ENCODE measurements around the gene PUM2.
"Not testable (repeated sequence)": the region's sequence is repeated elsewhere in the genome, so short reads cannot be mapped to it uniquely, and the experiment has no call there.

Gene PUM2, protein sequence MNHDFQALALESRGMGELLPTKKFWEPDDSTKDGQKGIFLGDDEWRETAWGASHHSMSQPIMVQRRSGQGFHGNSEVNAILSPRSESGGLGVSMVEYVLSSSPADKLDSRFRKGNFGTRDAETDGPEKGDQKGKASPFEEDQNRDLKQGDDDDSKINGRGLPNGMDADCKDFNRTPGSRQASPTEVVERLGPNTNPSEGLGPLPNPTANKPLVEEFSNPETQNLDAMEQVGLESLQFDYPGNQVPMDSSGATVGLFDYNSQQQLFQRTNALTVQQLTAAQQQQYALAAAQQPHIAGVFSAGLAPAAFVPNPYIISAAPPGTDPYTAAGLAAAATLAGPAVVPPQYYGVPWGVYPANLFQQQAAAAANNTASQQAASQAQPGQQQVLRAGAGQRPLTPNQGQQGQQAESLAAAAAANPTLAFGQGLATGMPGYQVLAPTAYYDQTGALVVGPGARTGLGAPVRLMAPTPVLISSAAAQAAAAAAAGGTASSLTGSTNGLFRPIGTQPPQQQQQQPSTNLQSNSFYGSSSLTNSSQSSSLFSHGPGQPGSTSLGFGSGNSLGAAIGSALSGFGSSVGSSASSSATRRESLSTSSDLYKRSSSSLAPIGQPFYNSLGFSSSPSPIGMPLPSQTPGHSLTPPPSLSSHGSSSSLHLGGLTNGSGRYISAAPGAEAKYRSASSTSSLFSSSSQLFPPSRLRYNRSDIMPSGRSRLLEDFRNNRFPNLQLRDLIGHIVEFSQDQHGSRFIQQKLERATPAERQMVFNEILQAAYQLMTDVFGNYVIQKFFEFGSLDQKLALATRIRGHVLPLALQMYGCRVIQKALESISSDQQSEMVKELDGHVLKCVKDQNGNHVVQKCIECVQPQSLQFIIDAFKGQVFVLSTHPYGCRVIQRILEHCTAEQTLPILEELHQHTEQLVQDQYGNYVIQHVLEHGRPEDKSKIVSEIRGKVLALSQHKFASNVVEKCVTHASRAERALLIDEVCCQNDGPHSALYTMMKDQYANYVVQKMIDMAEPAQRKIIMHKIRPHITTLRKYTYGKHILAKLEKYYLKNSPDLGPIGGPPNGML

DNA sequence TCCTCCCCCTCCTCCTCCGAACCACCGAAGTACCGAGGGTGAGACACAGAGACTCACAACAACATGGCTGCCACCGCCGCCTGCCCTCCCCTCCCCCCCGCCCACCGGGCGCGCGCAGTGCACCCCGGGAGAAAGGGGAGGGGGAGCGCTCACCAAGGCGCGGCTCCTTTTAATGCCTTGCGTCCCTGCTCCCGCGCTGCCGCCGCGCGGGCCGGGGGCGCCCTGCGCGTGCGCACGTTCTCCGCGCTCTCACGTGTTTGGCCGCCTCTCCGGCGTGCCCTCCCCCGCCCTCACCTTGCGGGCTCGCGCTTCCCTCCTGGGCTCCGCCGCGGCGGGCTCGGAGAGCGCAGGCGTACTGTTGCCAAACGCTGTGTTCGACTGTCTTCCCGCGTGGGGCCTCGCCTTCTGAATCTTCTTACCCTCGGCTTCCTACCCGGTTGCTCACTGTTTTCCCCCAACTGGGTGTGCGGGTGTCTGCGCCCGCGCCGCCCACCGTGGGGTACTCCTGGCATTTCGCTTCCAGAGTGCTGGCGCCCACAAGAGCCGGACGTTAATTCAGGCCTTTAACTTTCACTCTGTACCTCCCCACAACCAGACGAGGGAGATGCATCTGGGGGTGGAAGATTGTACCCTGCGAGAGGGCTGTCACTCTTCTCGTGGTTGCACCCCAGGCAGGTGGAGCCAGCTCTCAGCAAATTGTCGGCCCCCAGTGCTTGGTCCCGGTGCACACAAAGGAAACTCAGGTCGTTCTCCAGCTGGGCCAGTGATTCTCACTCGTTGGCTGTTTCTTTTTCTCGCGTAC lies at the start of gene PUM2:
Gene PUM2 (minus strand): TSS at position 92 of the 802 bp plus-strand sequence. CDS start 23,484 bp downstream, outside the sequence.
- peak; percentile 91 for DNase-seq (ENCODE audit: low read depth, low spot score)

DNA sequence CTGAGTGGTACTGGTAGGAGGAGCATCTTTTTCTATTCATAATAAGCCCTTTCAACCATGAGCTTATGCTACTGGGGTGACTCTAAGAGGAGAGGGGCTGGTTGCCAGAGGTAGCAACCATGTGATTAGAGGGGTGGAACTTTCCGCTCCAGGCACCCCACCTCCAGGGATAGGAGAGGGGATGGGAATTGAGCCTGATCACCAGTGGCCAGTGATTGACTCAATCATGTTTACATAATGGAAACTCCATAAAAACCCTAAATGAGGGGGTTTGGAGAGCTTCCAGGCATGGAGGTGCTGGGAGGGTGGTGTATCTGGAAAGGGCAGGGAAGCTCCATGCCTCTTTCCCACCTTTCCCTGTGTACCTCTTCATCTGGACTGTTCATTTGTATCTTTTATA lies 49.7 kb upstream of the PUM2 start:
- no peak for DNase-seq (ENCODE audit: low read depth, low spot score)

DNA sequence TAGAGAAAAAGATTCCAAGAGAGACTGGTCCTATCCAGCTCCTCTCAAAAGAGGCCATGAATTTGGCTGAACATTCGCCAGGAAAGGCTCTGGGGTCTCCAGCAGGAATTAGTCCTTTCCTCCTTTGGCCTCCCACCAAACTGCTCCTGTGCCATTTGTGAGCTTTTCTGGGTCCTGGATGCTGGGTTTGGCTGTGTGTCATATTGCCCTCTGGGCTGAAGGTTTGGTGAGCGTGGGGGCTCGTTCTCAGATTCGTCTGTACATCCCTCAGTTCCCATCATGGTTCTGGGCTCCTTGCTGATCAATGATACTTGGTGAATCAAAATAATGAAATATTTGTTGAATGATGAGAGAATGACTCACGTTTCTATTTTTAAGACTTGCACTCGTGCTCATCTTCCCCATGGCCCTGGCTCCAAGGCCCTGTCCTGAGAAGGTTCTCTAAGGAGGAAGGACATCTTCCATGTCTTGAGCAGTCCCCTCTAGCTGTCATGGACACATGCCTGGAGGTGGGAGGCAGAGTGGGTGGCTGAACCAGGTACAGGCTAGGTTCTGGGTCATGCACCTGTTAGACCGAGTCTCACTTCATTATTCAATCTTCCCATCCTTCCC lies 48.4 kb upstream of the PUM2 start:
- DNase-seq (ENCODE audit: low read depth, low spot score) = no peak

DNA sequence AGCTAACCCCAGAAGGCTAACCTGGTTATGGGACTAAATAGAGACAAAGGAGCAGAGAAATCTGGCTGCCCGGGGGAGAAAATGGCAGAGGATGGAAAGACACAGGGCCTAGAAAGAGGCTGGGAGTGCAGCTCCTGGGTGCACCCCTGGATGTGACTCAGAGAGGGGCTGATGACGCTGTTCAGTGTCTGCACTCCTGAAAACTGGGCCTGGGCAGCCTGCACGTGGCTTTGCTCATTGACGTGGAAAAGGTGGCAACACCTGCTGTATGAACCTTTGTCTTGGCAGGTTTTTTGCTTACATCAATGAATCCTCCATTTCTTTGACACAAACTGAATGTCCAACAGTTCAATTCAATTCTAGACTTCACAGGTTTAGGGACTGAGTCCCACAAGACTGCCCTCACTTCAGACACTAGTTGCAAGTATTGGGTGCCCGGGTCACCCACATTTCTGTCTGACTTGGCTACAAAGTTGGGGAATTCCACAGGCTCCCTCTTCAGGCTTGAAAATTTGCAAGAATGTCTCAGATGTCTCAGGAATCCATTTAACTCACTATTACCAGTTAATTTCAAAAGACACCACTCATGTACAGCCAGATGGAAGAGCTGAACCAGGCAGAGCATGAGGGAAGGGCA lies 47.3 kb upstream of the PUM2 start:
- no peak for DNase-seq (ENCODE audit: low read depth, low spot score)

DNA sequence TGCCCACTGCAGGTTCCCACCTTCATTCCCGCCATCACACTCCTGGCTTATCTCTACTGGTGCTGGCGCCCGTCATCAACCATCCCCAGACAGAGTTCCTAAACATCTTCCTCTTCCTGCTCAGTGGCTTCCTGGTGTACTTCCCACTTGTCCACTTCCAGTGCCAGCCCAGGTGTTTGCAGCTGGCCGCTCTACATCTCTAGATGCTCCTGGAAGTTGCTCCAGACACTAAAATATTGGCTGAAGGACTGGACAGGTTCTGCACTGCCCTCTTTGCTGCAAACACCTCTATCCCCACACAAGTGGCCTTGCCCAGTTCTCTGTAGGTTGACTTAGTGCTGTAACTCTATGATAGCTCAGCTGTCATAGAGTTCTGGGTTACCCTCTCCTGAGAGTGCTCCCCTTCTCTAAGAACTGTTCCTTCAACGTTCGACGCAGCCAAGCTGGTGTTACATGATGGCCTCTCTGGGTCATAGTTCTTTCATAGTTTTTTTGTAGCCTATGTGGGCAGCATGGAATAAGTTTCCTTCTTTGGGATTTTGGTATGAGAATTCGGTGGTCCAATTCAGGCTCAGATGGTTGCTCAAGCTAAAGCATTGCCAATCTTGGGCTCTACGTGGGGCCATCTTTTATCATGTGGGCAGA lies 45.8 kb upstream of the PUM2 start:
- no peak for DNase-seq (ENCODE audit: low read depth, low spot score)

DNA sequence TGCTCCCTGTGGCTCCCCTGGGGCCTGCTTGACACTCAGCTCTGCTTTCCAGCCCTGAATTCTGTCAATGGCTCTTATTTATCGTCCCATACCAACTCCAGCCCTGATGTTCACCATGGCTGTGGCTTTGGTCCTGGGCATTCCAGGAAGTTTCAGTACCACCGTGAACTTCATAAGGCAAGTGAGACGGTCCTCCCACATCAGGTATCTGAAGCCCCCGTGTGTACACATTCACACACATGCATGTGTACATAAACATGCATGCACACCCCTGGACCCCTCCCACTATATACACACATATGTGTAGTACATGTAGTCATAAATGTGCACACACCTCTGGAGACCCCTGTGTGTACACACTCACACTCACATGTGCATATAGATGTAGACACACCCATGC lies 43.3 kb upstream of the PUM2 start:
- no peak for DNase-seq (ENCODE audit: low read depth, low spot score)

DNA sequence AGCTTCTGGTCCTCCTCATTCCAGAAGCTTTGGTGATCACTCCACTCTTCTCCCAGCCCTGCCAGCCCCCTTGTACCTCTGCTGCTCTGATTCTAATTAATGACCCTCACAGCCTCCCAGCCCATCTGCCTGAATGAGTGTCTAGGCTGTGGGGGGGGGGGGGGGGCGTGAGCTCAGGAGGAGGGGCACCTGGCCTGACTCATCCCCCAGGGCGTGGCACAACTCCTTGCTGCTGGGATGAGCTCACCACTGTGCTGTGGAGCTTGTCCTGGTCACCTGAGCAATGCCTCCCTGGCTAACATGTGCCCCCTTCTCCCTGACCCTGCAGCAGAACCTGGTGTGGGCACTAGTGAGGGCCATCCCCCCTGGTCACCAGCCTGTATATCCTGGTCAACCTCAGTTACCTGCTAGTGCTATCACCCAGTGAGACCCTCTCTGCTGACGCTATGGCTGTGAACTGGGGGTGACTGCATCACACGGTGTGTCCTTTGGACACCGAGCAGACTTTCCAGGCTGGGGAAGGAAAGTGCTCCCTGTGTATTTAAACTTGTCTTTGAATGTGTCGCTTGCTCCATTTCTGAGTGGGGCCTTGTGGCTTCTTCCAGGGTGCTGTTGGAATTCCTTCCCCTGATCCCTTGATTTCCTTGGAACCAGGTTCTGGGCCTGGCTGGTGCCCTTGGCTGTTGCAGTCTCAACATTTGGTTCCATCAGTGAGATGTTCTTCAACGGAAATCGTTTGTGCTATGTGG lies 41.5 kb upstream of the PUM2 start:
- DNase-seq (ENCODE audit: low read depth, low spot score) = no peak

DNA sequence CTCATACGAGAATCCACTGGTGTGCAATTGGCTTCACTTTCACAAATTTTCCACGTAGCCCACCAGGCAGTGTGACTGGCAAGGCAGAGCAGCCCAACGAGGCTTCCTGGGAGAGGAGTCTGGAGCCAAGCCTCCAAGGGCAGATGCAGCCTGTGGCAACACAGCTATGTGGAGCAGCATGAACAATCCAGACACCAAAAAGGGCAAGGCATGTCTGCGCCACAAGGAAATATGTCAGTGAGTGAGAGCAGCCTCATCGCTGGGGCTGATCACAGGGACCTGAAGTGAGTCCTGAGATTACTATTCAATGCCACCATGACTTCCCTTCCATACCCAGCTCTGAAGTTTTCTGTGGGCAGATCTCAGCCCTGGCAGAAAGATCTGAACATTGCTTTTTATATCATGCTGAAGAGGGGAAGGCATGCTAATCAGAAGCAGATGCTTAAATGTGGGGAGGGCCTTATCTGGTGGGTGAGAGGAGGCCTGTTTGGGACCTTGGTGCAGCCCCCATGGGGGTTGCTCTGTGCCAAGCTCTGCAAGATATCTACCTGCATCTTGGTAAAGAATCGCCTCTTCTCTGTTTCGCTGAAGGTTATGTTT lies 40.0 kb upstream of the PUM2 start:
- DNase-seq (ENCODE audit: low read depth, low spot score) = no peak

DNA sequence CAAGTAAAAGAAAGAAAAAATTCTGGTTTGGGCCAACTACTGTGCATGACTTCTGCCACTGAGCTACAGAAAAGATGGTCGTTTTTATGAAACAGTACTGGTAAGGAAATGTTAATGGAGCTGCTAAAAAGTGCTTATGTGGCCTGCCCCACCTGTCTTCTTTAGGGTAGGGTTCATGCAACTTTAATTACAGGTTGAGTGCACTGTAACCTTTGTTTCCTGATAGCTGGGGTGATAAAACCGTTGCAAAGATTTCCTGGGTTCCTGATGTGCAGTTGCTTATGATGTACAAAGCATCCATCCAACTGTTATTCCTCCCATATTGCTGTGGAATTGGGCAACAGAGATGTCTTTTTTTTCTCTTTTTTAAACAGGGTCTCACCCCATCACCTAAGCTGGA lies 34.3 kb upstream of the PUM2 start:
- DNase-seq (ENCODE audit: low read depth, low spot score) = no peak

DNA sequence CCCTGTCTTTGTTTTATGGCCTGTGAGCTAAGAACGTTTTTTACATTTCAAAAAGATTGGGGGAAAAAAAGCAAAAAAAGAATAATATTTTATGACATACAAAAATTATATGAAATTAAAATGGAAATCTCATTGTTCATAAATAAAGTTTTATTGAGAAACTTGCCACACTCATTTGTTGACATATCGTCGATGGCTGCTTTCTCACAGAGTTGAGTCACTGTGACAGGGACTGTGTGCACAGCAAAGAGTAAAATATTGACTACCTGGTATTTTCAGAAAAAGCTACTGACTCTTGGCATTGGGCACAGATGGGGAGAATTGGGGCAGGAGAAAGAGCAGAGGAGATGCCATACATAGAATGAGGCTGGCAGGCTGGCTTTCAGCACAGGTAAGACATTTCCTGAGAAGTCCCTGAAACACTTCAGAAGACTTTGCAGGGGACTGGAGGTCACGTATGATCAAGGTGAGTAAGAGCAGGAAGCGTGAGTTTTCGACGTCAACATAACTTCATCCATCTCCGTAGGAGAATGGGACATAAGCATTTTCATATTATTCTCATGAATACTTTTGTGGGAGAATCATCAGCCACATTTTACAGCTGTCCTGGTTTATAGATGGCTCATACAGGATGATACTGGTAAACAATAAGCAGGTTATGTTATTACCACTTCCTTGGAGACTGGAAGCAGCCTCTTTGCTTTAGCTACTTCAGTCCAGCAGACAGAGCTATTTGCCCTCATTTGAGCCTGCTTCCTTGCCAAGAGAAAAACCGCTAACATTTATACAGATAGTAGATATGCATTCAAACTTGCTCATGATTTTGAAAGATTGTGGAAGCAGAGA lies 32.5 kb upstream of the PUM2 start:
- no peak for DNase-seq (ENCODE audit: low read depth, low spot score)

DNA sequence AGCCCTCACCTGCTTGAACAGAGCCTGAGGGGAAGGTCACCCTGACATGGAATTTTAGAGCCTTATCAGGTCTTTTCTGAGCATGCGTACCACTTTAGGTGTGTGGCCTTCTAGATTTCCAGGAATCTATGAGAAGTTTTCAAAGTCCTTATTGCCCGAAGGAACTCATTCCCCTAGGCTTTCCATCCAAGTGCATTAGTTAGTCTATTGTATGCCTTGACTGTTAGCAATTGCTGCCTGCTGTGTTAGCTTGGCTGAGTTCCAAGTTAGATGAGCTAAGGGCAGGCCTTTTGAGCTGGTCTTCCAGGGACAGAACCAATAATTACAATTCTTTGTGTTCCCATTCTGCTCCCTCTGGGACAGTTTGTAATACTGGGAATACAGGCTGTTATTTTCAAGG lies 30.8 kb upstream of the PUM2 start:
- DNase-seq (ENCODE audit: low read depth, low spot score) = peak; percentile 65

DNA sequence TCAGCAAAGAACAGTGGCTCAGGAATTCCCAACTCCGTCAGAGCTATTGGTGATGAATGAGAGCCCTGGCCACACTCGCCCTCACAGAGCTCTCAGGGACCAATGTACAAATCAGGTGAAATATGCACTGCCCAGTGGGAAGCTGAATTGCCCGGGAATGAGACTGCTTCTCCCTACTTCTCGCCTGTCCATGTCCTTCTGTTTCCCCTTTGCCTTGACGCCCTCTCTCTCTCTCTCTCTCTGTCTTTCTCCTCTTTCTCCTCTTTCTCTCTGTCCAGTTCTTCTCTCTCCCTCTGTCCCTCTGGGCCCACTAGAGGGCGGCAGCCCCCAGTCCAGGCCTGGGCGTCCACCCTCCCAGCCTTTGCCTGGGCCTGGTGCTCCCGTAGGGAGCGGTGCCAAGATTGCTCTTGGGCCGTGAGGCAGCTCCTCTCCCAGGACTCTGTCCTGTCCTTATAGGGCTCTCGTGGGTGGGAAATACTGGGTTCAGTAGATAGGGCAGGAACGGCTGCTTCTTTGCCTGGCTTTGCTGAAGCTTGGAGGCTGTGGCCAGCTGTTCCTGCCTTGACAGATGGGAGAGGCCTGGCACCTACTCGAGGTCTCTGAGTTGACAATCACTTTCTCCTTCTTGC lies 28.4 kb upstream of the PUM2 start:
- DNase-seq (ENCODE audit: low read depth, low spot score) = peak; percentile 27

DNA sequence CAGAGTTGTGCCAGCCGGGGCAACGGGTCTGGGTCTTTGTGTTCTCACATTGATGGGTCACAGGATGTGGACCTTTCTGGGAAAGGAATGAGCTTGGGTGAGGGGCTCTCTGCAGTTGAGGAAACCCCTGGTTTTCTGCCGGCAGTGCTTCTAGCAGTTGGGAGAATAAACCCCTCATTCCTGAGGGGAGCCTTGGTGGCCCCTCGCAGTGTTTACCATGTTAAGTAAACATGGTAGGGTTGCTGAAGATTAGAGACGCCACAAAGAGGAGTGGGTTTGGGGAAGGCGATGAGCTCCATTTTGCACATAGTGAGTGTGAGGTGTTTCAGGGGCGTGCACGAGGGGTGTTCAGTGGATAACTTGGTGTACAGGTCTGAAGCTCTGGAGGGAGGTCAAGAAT lies 27.7 kb upstream of the PUM2 start:
- DNase-seq (ENCODE audit: low read depth, low spot score) = no peak

DNA sequence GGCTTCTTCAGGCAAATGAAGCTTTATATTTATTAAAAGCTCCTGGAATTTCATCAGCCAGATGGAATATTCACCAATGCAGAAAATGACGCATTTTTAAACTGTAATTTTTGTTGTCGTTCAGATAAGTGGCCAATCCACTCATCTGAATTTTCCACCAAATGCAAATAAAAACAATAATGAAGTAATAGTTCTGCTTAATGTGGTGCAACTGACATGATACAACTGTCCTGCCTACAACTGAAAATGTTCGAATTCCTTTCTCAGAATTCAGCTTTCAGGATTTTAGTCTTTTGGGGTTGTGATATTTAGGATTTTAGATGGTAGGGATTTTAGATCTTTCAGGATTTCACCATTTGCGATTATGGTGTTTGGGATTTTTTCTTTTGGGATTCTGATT lies 27.1 kb upstream of the PUM2 start:
- DNase-seq (ENCODE audit: low read depth, low spot score) = no peak

DNA sequence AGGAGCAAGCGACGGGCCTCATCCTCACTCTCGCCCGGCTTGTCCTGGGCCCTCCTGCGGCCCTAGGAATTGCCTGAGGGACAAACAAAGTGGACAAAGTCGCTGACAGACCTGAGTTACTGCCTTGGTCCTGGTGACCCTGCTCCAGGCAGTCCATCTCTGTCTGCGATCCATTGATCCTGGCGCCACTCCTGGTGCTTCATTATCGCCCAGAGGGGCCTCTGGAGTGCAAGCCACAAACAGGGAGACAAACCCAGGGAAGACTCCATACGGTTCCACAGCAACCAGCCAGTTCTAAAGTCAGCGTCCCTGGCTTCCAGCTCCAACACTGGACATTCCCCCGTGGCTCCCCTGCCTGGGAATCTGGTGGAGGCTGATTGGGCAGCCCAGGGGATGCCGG lies 24.3 kb upstream of the PUM2 start:
- not testable (repeated sequence) for DNase-seq (ENCODE audit: low read depth, low spot score)

DNA sequence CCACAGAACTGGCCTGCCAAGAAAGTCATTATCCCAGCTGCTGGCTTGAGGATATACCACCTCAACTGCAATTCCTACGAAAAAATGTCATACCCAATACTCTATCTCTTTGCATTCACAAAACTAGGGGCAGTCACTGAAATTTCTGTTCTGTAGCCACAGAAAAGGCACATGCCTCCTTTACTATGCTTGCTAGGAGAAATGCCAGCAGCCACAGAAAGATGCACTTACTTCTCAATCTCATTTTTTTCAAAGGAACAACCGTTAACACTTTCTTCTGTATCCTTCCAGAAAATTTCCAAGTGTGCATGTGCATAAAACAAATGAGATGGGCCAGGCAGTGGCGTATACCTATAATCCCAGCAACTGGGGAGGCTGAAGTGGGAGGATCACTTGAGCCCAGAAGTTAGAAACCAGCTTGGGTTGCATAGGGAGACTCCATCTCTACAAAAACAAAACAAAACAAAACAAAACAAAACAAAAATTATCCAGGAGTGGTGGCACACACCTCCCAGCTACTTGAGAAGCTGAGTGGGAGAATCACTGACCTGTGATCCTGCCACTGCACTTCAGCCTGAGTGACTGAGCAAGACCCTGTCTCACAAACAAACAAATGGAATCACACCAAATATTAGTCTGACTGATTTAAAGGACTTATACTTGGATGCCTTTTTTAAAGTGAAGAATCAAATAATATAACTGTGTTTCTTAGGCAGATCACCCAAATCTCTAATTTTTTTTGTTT lies 22.4 kb upstream of the PUM2 start:
- no peak for DNase-seq (ENCODE audit: low read depth, low spot score)

Measured in brain pericyte (primary cell).